CD4-positive, alpha-beta memory T cell (primary cell): ENCODE results near the gene ZBTB14. TPM values are rescaled to one million over a fixed set of nuclear protein-coding genes. Genes with fewer than 3 reads are reported as not detected.

ENCODE experiments used
- CTCF ChIA-PET: fragments of 350-600 bp; sonication (Branson Sonifier 250); formaldehyde crosslinking; loops from one replicate; lab custom pipeline; 2021; ENCODE audit warnings: inconsistent platforms; ENCODE audit not compliant: partially characterized antibody; lab: Charles Lee
- POLR2A ChIA-PET: fragments of 350-600 bp; sonication (Branson Sonifier 250); formaldehyde crosslinking; loops from one replicate; lab custom pipeline; 2021; ENCODE audit not compliant: partially characterized antibody; lab: Charles Lee
- DNase-seq, 5 donors: peaks; one replicate each; pipeline versions ENCODE4 v3.0.0 to v3.0.0-alpha.2; 2020 to 2022; ENCODE audit warnings: mixed read lengths in 1 of 5
- H3K27ac ChIP-seq: one replicate; pipeline ENCODE4 v1.7.0; 2013; ENCODE audit warnings: low read depth, low read length
- H3K27me3 ChIP-seq: 2 replicates; pipeline ENCODE4 v1.7.0; 2013; ENCODE audit warnings: mild to moderate bottlenecking, low read length, moderate library complexity; ENCODE audit not compliant: insufficient read depth
- H3K36me3 ChIP-seq: 2 replicates; pipeline ENCODE4 v1.7.0; 2013; ENCODE audit warnings: mild to moderate bottlenecking, low read length, moderate library complexity; ENCODE audit not compliant: insufficient read depth
- H3K4me1 ChIP-seq: 2 replicates; pipeline ENCODE4 v1.7.0; 2013; ENCODE audit warnings: mild to moderate bottlenecking, low read length, moderate library complexity; ENCODE audit not compliant: insufficient read depth
- H3K4me3 ChIP-seq, 2 donors: one replicate each; pipeline ENCODE4 v1.7.0; 2013; ENCODE audit warnings: low read length in 2 of 2, mild to moderate bottlenecking in 1 of 2
- H3K9me3 ChIP-seq, 2 donors: one replicate each; pipeline ENCODE4 v1.7.0; 2013; ENCODE audit warnings: low read length in 2 of 2, control low read depth in 1 of 2; ENCODE audit not compliant: control insufficient read depth in 1 of 2
- H3K27ac Mint-ChIP-seq, 7 donors: one replicate each; pipeline ENCODE4 v1.8.0; 2020 to 2021; ENCODE audit warnings: mixed read lengths in 7 of 7, mild to moderate bottlenecking in 6 of 7, inconsistent platforms in 3 of 7, moderate library complexity in 3 of 7
- H3K27me3 Mint-ChIP-seq, 2 donors: one replicate each; pipeline ENCODE4 v1.8.0; 2020 to 2021; ENCODE audit warnings: mixed read lengths in 2 of 2
- H3K36me3 Mint-ChIP-seq, 2 donors: one replicate each; pipeline ENCODE4 v1.8.0; 2020 to 2021; ENCODE audit warnings: mixed read lengths in 2 of 2, inconsistent platforms in 1 of 2, mild to moderate bottlenecking in 1 of 2
- H3K4me1 Mint-ChIP-seq, 4 donors: one replicate each; pipeline ENCODE4 v1.8.0; 2020 to 2021; ENCODE audit warnings: mixed read lengths in 4 of 4, mild to moderate bottlenecking in 1 of 4
- H3K4me3 Mint-ChIP-seq, 8 donors: one replicate each; pipeline ENCODE4 v1.8.0; 2020 to 2021; ENCODE audit warnings: mixed read lengths in 8 of 8, mild to moderate bottlenecking in 7 of 8, moderate library complexity in 6 of 8, inconsistent platforms in 3 of 8
- H3K9me3 Mint-ChIP-seq, 8 donors: one replicate each; pipeline ENCODE4 v1.8.0; 2020 to 2021; ENCODE audit warnings: mixed read lengths in 8 of 8, mild to moderate bottlenecking in 5 of 8, inconsistent platforms in 3 of 8, moderate library complexity in 1 of 8
- intact Hi-C: fragments of 100-400 bp; cut with micrococcal nuclease; formaldehyde crosslinking; loops from one replicate; pipeline ENCODE4 v1.15.1; 2023
- polyA plus RNA-seq, 2 donors: library from polyadenylated mRNA; unstranded; fragments of 300-500 nt; fragmentation: Illumina TruSeq; gene quantifications; one replicate each; pipeline ENCODE4 v1.2.3, GENCODE V29; 2021
- total RNA-seq, 2 experiments: library from RNA; stranded (reverse); gene quantifications; one replicate each; pipeline ENCODE4 v1.2.3, GENCODE V29; 2021

ZBTB14 gene
- total RNA-seq (10 to 100 TPM; 47.9 to 51.2 TPM), polyA plus RNA-seq (10 to 100 TPM; 16.5 to 16.8 TPM)

- Mint-ChIP-seq H3K27me3 (peaks cover 0 to 3% of the 10 kb centered on the region in 2 donors), H3K9me3 (peaks cover 0 to 4% (median 0%) of the 10 kb centered on the region in 8 donors), H3K4me1 (peaks cover 21 to 54% (median 38%) of the 10 kb centered on the region in 4 donors), H3K36me3 (peaks cover 14 to 35% of the 10 kb centered on the region in 2 donors), H3K27ac (peak within 1 kb of the TSS; percentile 97 to 100 (median 98)), H3K4me3 (peak within 1 kb of the TSS; percentile 93 to 99 (median 96))
- peak within 1 kb of the TSS; percentile 84 for H3K27ac ChIP-seq
- peak; percentile 75 to 81 (median 78) for DNase-seq
- ChIA-PET POLR2A (interaction anchor here (0.7 to 9.2 kb wide), 13 partner anchors 10 to 1846 kb away, joined by 3 to 356 read pairs (median 3); no protein-coding TSS in a partner anchor), CTCF (interaction anchor here (1.7 to 4.8 kb wide), 3 partner anchors 12 to 58 kb away, joined by 6 to 47 read pairs (median 7); no protein-coding TSS in a partner anchor)
- peak within 1 kb of the TSS; percentile 77 to 79 for H3K4me3 ChIP-seq
- intact Hi-C loops, result no loop called here
- H3K4me1 ChIP-seq, result peaks cover 28% of the 10 kb centered on the region
- no peaks in the 10 kb centered on the region for H3K27me3 ChIP-seq
- no peaks in the 10 kb centered on the region for H3K9me3 ChIP-seq
- peaks cover 17% of the 10 kb centered on the region for H3K36me3 ChIP-seq
Measured at GRCh38 chr18:5295231-5295920, at the start of gene ZBTB14. TSS of gene ZBTB14 (minus strand) at chr18:5295726. CDS start at chr18:5293246, 2,480 bp downstream.

GRCh38 chr18:5339202-5339834, 43.8 kb upstream of the ZBTB14 start:
- Mint-ChIP-seq H3K4me1 (no peaks in the 10 kb centered on the region), H3K4me3 (no peak overlapping the region), H3K27me3 (peaks cover 2 to 16% of the 10 kb centered on the region in 2 donors), H3K9me3 (peaks cover 0 to 9% (median 5%) of the 10 kb centered on the region in 8 donors), H3K27ac (no peak overlapping the region), H3K36me3 (no peaks in the 10 kb centered on the region)
- CTCF ChIA-PET, result no interaction called here
- intact Hi-C loops, result no loop called here
- no peaks in the 10 kb centered on the region for H3K36me3 ChIP-seq
- no peaks in the 10 kb centered on the region for H3K4me1 ChIP-seq
- no peaks in the 10 kb centered on the region for H3K9me3 ChIP-seq
- no peak overlapping the region for H3K27ac ChIP-seq
- POLR2A ChIA-PET, result no interaction called here
- H3K27me3 ChIP-seq, result no peaks in the 10 kb centered on the region
- no peak for DNase-seq
- H3K4me3 ChIP-seq, result no peak overlapping the region

GRCh38 chr18:5334456-5335075, 39.0 kb upstream of the ZBTB14 start:
- no peaks in the 10 kb centered on the region for H3K4me1 Mint-ChIP-seq
- Histone ChIP-seq H3K4me3 (no peak overlapping the region), H3K4me1 (no peaks in the 10 kb centered on the region), H3K36me3 (no peaks in the 10 kb centered on the region), H3K27me3 (no peaks in the 10 kb centered on the region), H3K27ac (no peak overlapping the region), H3K9me3 (no peaks in the 10 kb centered on the region)
- peaks cover 0 to 1% of the 10 kb centered on the region in 2 donors for H3K36me3 Mint-ChIP-seq
- H3K4me3 Mint-ChIP-seq, result no peak overlapping the region
- H3K9me3 Mint-ChIP-seq, result peaks cover 2 to 13% (median 5%) of the 10 kb centered on the region in 8 donors
- ChIA-PET CTCF (no interaction called here), POLR2A (no interaction called here)
- no peak overlapping the region for H3K27ac Mint-ChIP-seq
- H3K27me3 Mint-ChIP-seq, result peaks cover 0 to 9% of the 10 kb centered on the region in 2 donors
- DNase-seq, result no peak
- intact Hi-C loops, result no loop called here

GRCh38 chr18:5318061-5318700, 22.7 kb upstream of the ZBTB14 start:
- no peak overlapping the region for H3K4me3 Mint-ChIP-seq
- H3K4me3 ChIP-seq, result no peak overlapping the region
- H3K9me3 Mint-ChIP-seq, result peaks cover 0 to 7% (median 0%) of the 10 kb centered on the region in 8 donors
- no peaks in the 10 kb centered on the region for H3K9me3 ChIP-seq
- peaks cover 0 to 1% of the 10 kb centered on the region in 2 donors for H3K27me3 Mint-ChIP-seq
- POLR2A ChIA-PET, result no interaction called here
- H3K36me3 Mint-ChIP-seq, result peaks cover 7 to 49% of the 10 kb centered on the region in 2 donors
- CTCF ChIA-PET, result no interaction called here
- no peaks in the 10 kb centered on the region for H3K36me3 ChIP-seq
- intact Hi-C loops, result no loop called here
- H3K4me1 ChIP-seq, result no peaks in the 10 kb centered on the region
- no peak for DNase-seq
- H3K27ac ChIP-seq, result no peak overlapping the region
- no peaks in the 10 kb centered on the region for H3K4me1 Mint-ChIP-seq
- peak overlapping the region in 1 of 7 donors; percentile 51 for H3K27ac Mint-ChIP-seq
- no peaks in the 10 kb centered on the region for H3K27me3 ChIP-seq

- ChIA-PET CTCF (no interaction called here), POLR2A (no interaction called here)
- Mint-ChIP-seq H3K9me3 (peaks cover 0 to 4% (median 0%) of the 10 kb centered on the region in 8 donors), H3K27me3 (peaks cover 0 to 1% of the 10 kb centered on the region in 2 donors), H3K4me3 (no peak overlapping the region), H3K4me1 (no peaks in the 10 kb centered on the region), H3K36me3 (peaks cover 3 to 40% of the 10 kb centered on the region in 2 donors), H3K27ac (no peak overlapping the region)
- Histone ChIP-seq H3K27me3 (no peaks in the 10 kb centered on the region), H3K36me3 (no peaks in the 10 kb centered on the region), H3K27ac (no peak overlapping the region), H3K9me3 (no peaks in the 10 kb centered on the region), H3K4me1 (no peaks in the 10 kb centered on the region), H3K4me3 (no peak overlapping the region)
- no peak for DNase-seq
- intact Hi-C loops, result no loop called here
Measured at GRCh38 chr18:5317186-5317585, 21.7 kb upstream of the ZBTB14 start.

- intact Hi-C loops, result no loop called here
- H3K9me3 Mint-ChIP-seq, result no peaks in the 10 kb centered on the region
- no peak for DNase-seq
- H3K4me3 ChIP-seq, result no peak overlapping the region
- H3K4me3 Mint-ChIP-seq, result no peak overlapping the region
- H3K4me1 ChIP-seq, result peaks cover 1% of the 10 kb centered on the region
- no peaks in the 10 kb centered on the region for H3K9me3 ChIP-seq
- H3K27me3 ChIP-seq, result no peaks in the 10 kb centered on the region
- no peak overlapping the region for H3K27ac Mint-ChIP-seq
- no peaks in the 10 kb centered on the region for H3K27me3 Mint-ChIP-seq
- POLR2A ChIA-PET, result interaction anchor here (8.0 kb wide), 1 partner anchor 20 kb away, joined by 109 read pairs; the partner anchor contains the start of gene ZBTB14
- H3K27ac ChIP-seq, result no peak overlapping the region
- no peaks in the 10 kb centered on the region for H3K36me3 ChIP-seq
- peaks cover 3 to 32% of the 10 kb centered on the region in 2 donors for H3K36me3 Mint-ChIP-seq
- CTCF ChIA-PET, result no interaction called here
- peaks cover 4 to 7% (median 6%) of the 10 kb centered on the region in 4 donors for H3K4me1 Mint-ChIP-seq
Measured at GRCh38 chr18:5315838-5316237, 20.3 kb upstream of the ZBTB14 start.
